Panc1 (cell line): Measurements from ENCODE around the gene COL13A1. TPM values are rescaled to one million over a fixed set of nuclear protein-coding genes. Genes with fewer than 3 reads are reported as not detected.

Source experiments
- ATAC-seq: fragments of 200-7000 bp; cut with Tn5 transposase; 2 replicates; pipeline ENCODE4 v1.9.1; 2020; ENCODE audit warnings: mild to moderate bottlenecking, moderate library complexity
- BruUV-seq: library from RNA; stranded (reverse); fragments of 400-500 nt; replicated peaks from 2 replicates; lab custom pipeline; 2021; lab: Mats Ljungman, UMichigan
- CTCF ChIA-PET: fragments of 300-600 bp; sonication (Branson Sonifier 250); formaldehyde crosslinking; loops from one replicate; lab custom pipeline; 2022; ENCODE audit warnings: antibody characterized with exemption; lab: Charles Lee
- POLR2A ChIA-PET: fragments of 300-600 bp; sonication (Branson Sonifier 250); formaldehyde crosslinking; loops from one replicate; lab custom pipeline; 2022; ENCODE audit warnings: antibody characterized with exemption; lab: Charles Lee
- DNase-seq: peaks from one replicate; pipeline ENCODE4 v3.0.0-alpha.2; 2010; ENCODE audit warnings: low read depth, low spot score
- H3K27ac ChIP-seq: 2 replicates; pipeline ENCODE4 v1.5.1; 2011; ENCODE audit warnings: mild to moderate bottlenecking, low read length, inconsistent platforms
- H3K27me3 ChIP-seq: fragments of 200-500 bp; sonication (Bioruptor generic); 2 replicates; pipeline ENCODE4 v1.6.0; 2014; ENCODE audit warnings: low read length, inconsistent platforms; ENCODE audit not compliant: control insufficient read depth, insufficient read depth
- H3K36me3 ChIP-seq: fragments of 200-500 bp; sonication (Bioruptor generic); 2 replicates; pipeline ENCODE4 v1.5.1; 2014; ENCODE audit warnings: inconsistent platforms, mild to moderate bottlenecking, low read length, moderate library complexity; ENCODE audit not compliant: control insufficient read depth, insufficient read depth
- H3K4me1 ChIP-seq: 2 replicates; pipeline ENCODE4 v1.5.1; 2011; ENCODE audit warnings: inconsistent platforms, mild to moderate bottlenecking, low read length, moderate library complexity; ENCODE audit not compliant: control insufficient read depth, insufficient read depth
- H3K4me3 ChIP-seq, 2 experiments: 2 replicates each; pipeline ENCODE4 v1.5.1; 2011 to 2012; ENCODE audit warnings: low read depth in 2 of 2, low read length in 2 of 2, mild to moderate bottlenecking in 2 of 2, inconsistent platforms in 1 of 2, moderate library complexity in 1 of 2
- H3K9me3 ChIP-seq: fragments of 200-500 bp; sonication (Bioruptor generic); 2 replicates; pipeline ENCODE4 v1.5.1; 2014; ENCODE audit warnings: low read depth, mild to moderate bottlenecking, inconsistent platforms, low read length, moderate library complexity; ENCODE audit not compliant: control insufficient read depth, insufficient read depth
- POLR2AphosphoS5 ChIP-seq: IDR thresholded peaks from 2 replicates; pipeline ENCODE4 v1.6.1; 2012; ENCODE audit warnings: mild to moderate bottlenecking, low read depth, low read length, moderate library complexity
- SIN3A ChIP-seq: IDR thresholded peaks from 2 replicates; pipeline ENCODE4 v1.6.1; 2012; ENCODE audit warnings: low read depth, mild to moderate bottlenecking, low read length, moderate library complexity, borderline replicate concordance; ENCODE audit not compliant: insufficient read depth
- TCF7L2 ChIP-seq: IDR thresholded peaks from 2 replicates; pipeline ENCODE4 v1.6.1; 2011; ENCODE audit warnings: mild to moderate bottlenecking, low read depth, low read length, inconsistent platforms
- in situ Hi-C: cut with HindIII; loops from 2 replicates; pipeline ENCODE4 v1.10.0; 2016; ENCODE audit warnings: low sequenced_read_pairs, low pct_unique_long_range_greater_than_20kb
- intact Hi-C: fragments of 100-400 bp; cut with micrococcal nuclease; formaldehyde crosslinking; loops from one replicate; pipeline ENCODE4 v1.10.0; 2022; ENCODE audit not compliant: unreplicated experiment
- total RNA-seq: library from RNA; stranded (reverse); gene quantifications from one replicate; pipeline ENCODE4 v1.2.1, GENCODE V29; 2021; ENCODE audit not compliant: unreplicated experiment
- TF ChIP-seq, protein P1 (sequence below), 2 experiments: IDR thresholded peaks; 2 replicates each; pipeline ENCODE4 v1.6.1; 2011 to 2012; ENCODE audit warnings: low read depth in 2 of 2, control low read depth in 1 of 2, low read length in 1 of 2, mild to moderate bottlenecking in 1 of 2, moderate library complexity in 1 of 2; ENCODE audit not compliant: insufficient read depth in 1 of 2
- TF ChIP-seq, protein P2 (sequence below): fragments of 450-650 bp; IDR thresholded peaks from 2 replicates; pipeline ENCODE4 v1.5.1; 2017; ENCODE audit warnings: mild to moderate bottlenecking

COL13A1 gene
- total RNA-seq, 1 experiment from 2014 or later, result 1.0 TPM

DNA sequence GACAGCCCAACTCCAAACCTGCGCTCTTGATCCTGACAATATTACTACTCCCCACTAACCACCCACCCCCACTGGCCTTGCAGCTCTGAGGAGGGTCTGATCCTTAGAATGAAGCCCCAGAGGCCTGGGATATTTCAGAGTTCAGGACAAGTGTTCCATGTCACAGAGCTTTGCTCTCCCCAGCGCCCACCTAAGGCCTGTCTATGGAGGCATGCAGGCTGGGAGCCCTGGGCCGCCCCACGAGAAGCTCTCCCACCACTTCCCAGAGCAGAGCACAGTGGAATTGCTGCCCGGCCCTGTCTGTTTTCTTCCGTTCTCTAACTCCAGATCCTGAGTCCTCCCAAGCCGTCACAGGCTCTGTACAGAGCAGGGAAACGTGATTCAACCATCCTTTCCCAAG, 74.6 kb downstream of the COL13A1 start:
- Histone ChIP-seq H3K4me3 (no peak overlapping the region), H3K27me3 (no peaks in the 10 kb centered on the region), H3K9me3 (no peaks in the 10 kb centered on the region), H3K4me1 (no peaks in the 10 kb centered on the region), H3K36me3 (no peaks in the 10 kb centered on the region), H3K27ac (no peak overlapping the region)
- in situ Hi-C loops (no loop called here), intact Hi-C loops (no loop called here)
- no TSS peak for BruUV-seq
- POLR2A ChIA-PET, result no interaction called here
- TF ChIP-seq SIN3A (no peak), POLR2AphosphoS5 (no peak), TCF7L2 (no peak)
- TF ChIP-seq, protein P1, sequence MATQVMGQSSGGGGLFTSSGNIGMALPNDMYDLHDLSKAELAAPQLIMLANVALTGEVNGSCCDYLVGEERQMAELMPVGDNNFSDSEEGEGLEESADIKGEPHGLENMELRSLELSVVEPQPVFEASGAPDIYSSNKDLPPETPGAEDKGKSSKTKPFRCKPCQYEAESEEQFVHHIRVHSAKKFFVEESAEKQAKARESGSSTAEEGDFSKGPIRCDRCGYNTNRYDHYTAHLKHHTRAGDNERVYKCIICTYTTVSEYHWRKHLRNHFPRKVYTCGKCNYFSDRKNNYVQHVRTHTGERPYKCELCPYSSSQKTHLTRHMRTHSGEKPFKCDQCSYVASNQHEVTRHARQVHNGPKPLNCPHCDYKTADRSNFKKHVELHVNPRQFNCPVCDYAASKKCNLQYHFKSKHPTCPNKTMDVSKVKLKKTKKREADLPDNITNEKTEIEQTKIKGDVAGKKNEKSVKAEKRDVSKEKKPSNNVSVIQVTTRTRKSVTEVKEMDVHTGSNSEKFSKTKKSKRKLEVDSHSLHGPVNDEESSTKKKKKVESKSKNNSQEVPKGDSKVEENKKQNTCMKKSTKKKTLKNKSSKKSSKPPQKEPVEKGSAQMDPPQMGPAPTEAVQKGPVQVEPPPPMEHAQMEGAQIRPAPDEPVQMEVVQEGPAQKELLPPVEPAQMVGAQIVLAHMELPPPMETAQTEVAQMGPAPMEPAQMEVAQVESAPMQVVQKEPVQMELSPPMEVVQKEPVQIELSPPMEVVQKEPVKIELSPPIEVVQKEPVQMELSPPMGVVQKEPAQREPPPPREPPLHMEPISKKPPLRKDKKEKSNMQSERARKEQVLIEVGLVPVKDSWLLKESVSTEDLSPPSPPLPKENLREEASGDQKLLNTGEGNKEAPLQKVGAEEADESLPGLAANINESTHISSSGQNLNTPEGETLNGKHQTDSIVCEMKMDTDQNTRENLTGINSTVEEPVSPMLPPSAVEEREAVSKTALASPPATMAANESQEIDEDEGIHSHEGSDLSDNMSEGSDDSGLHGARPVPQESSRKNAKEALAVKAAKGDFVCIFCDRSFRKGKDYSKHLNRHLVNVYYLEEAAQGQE (IDR thresholded peaks at IDR 0.05; ENCODE audit: insufficient read depth in 1 of 2, low read depth in 2 of 2, low read length in 1 of 2), result no peak
- TF ChIP-seq, protein P2, sequence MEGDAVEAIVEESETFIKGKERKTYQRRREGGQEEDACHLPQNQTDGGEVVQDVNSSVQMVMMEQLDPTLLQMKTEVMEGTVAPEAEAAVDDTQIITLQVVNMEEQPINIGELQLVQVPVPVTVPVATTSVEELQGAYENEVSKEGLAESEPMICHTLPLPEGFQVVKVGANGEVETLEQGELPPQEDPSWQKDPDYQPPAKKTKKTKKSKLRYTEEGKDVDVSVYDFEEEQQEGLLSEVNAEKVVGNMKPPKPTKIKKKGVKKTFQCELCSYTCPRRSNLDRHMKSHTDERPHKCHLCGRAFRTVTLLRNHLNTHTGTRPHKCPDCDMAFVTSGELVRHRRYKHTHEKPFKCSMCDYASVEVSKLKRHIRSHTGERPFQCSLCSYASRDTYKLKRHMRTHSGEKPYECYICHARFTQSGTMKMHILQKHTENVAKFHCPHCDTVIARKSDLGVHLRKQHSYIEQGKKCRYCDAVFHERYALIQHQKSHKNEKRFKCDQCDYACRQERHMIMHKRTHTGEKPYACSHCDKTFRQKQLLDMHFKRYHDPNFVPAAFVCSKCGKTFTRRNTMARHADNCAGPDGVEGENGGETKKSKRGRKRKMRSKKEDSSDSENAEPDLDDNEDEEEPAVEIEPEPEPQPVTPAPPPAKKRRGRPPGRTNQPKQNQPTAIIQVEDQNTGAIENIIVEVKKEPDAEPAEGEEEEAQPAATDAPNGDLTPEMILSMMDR, result no peak
- CTCF ChIA-PET, result no interaction called here
- DNase-seq (no peak), ATAC-seq (no peak)

DNA sequence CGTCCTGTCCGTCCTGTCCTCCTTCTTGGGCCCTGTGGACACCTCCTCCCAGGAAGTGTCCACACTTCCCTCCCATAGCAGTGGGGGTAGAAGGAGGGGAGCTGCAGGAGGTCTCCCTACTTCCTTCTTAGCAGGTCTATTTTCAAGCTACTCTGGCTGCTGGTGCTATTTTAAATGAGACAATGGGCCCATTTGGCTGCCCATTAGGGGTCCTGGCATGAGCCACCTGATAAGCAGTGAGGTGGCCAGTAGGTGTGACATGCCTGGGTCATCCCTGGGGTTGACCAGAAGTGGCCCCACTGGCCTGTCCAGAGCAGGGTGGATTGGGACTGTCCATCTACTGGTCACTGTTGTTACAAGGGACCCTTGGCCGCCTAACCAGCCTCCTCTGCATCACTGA, 75.2 kb downstream of the COL13A1 start:
- no peaks in the 10 kb centered on the region for H3K27me3 ChIP-seq
- intact Hi-C loops (no loop called here), in situ Hi-C loops (no loop called here)
- TF ChIP-seq POLR2AphosphoS5, result no peak
- no peak for TF ChIP-seq SIN3A
- no peak for TF ChIP-seq TCF7L2
- TF ChIP-seq, protein P1 (IDR thresholded peaks at IDR 0.05; ENCODE audit: insufficient read depth in 1 of 2, low read depth in 2 of 2, low read length in 1 of 2), result no peak
- TF ChIP-seq, protein P2, result no peak
- ATAC-seq, result no peak
- H3K9me3 ChIP-seq, result no peaks in the 10 kb centered on the region
- CTCF ChIA-PET, result interaction anchor here (0.7 kb wide), 1 partner anchor 76 kb away, joined by 3 read pairs; no protein-coding TSS in a partner anchor
- no TSS peak for BruUV-seq
- H3K36me3 ChIP-seq, result no peaks in the 10 kb centered on the region
- no peak overlapping the region for H3K27ac ChIP-seq
- no peak for DNase-seq
- POLR2A ChIA-PET, result no interaction called here
- no peak overlapping the region for H3K4me3 ChIP-seq
- H3K4me1 ChIP-seq, result no peaks in the 10 kb centered on the region
